BJ (cell line): ENCODE data around the gene ATL2. TPM values are rescaled to one million over a fixed set of nuclear protein-coding genes. Genes with fewer than 3 reads are reported as not detected.

Experiments
- CTCF ChIA-PET: fragments of 350-600 bp; formaldehyde crosslinking; extraction: SDS; loops from one replicate; lab custom pipeline; 2021; ENCODE audit warnings: antibody characterized with exemption, inconsistent platforms; lab: Yijun Ruan, JAX
- POLR2A ChIA-PET: fragments of 300-600 bp; sonication (Branson Sonifier 250); formaldehyde crosslinking; extraction: SDS; loops from one replicate; lab custom pipeline; 2021; ENCODE audit warnings: antibody characterized with exemption; lab: Charles Lee
- DNase-seq: peaks from one replicate; pipeline ENCODE4 v3.0.0-alpha.2; 2011; ENCODE audit warnings: low read depth
- H3K27me3 ChIP-seq: 2 replicates; pipeline ENCODE4 v1.6.0; 2011; ENCODE audit warnings: low read length; ENCODE audit not compliant: control insufficient read depth, insufficient read depth
- H3K36me3 ChIP-seq: 2 replicates; pipeline ENCODE4 v1.5.1; 2011; ENCODE audit warnings: low read length; ENCODE audit not compliant: control insufficient read depth, insufficient read depth
- H3K4me3 ChIP-seq: 2 replicates; pipeline ENCODE4 v1.5.1; 2011; ENCODE audit warnings: low read depth, mild to moderate bottlenecking, control low read depth, low read length
- CTCF ChIP-seq: IDR thresholded peaks from 2 replicates; pipeline ENCODE4 v1.5.1; 2011; ENCODE audit warnings: low read depth, mild to moderate bottlenecking, control low read depth, inconsistent platforms, low read length, moderate library complexity; ENCODE audit not compliant: insufficient read depth
- polyA plus RNA-seq: library from polyadenylated mRNA; depleted of rRNA; stranded (reverse); fragments of >200 nt; gene quantifications from 2 replicates; pipeline ENCODE4 v1.2.3, GENCODE V29; 2011

The ATL2 gene
- polyA plus RNA-seq, 1 experiment, result 9.3 TPM

- H3K4me3 ChIP-seq, result no peak overlapping the region
- H3K27me3 ChIP-seq, result no peaks in the 10 kb centered on the region
- CTCF ChIA-PET, result no interaction called here
- no peak for DNase-seq
- TF ChIP-seq CTCF, result no peak
- no peaks in the 10 kb centered on the region; the same call in none of the 2 replicates for H3K36me3 ChIP-seq
- POLR2A ChIA-PET, result no interaction called here
These were observed 31.6 kb downstream of the ATL2 start for GRCh38 chr2:38345323-38346038.

GRCh38 chr2:38344813-38345212, 32.3 kb downstream of the ATL2 start:
- TF ChIP-seq CTCF, result no peak
- H3K27me3 ChIP-seq, result no peaks in the 10 kb centered on the region
- ChIA-PET CTCF (no interaction called here), POLR2A (no interaction called here)
- no peaks in the 10 kb centered on the region; the same call in none of the 2 replicates for H3K36me3 ChIP-seq
- no peak for DNase-seq
- H3K4me3 ChIP-seq, result no peak overlapping the region

GRCh38 chr2:38343212-38343611, 33.9 kb downstream of the ATL2 start:
- Histone ChIP-seq H3K4me3 (no peak overlapping the region), H3K27me3 (no peaks in the 10 kb centered on the region), H3K36me3 (no peaks in the 10 kb centered on the region; the same call in none of the 2 replicates)
- POLR2A ChIA-PET, result no interaction called here
- CTCF ChIA-PET, result interaction anchor here (1.1 kb wide), 1 partner anchor 28 kb away, joined by 4 read pairs; no protein-coding TSS in a partner anchor
- no peak for TF ChIP-seq CTCF
- DNase-seq, result no peak

- H3K36me3 ChIP-seq, result no peaks in the 10 kb centered on the region; the same call in 1 of the 2 replicates
- CTCF ChIA-PET, result no interaction called here
- POLR2A ChIA-PET, result no interaction called here
- TF ChIP-seq CTCF, result no peak
- H3K27me3 ChIP-seq, result no peaks in the 10 kb centered on the region
- DNase-seq, result no peak
- H3K4me3 ChIP-seq, result no peak overlapping the region
These were observed 40.5 kb downstream of the ATL2 start for GRCh38 chr2:38336621-38337020.

GRCh38 chr2:38330754-38331153, 46.3 kb downstream of the ATL2 start:
- ChIA-PET POLR2A (no interaction called here), CTCF (interaction anchor here (0.7 to 1.5 kb wide), 3 partner anchors 13 to 135 kb away, joined by 3 to 4 read pairs (median 4); no protein-coding TSS in a partner anchor)
- TF ChIP-seq CTCF, result no peak
- Histone ChIP-seq H3K4me3 (no peak overlapping the region), H3K36me3 (no peaks in the 10 kb centered on the region), H3K27me3 (no peaks in the 10 kb centered on the region)
- no peak for DNase-seq
